ENCODE results near the gene MTA1. TPM values are rescaled to one million over a fixed set of nuclear protein-coding genes. Genes with fewer than 3 reads are reported as not detected.

MTA1 gene
- total and polyA plus RNA-seq, 2 of the 8 experiments (the other 6 are each of a cell fraction or from before 2014, with no cell fraction given): 73.9 to 221 TPM

GRCh38 chr14:105458010-105458409 lies 38.4 kb downstream of the MTA1 start:
- H3K9ac ChIP-seq (replicated peaks in 1 of 4; ENCODE audit: extremely low read depth in 1 of 4, low read depth in 3 of 4, low read length in 3 of 4): no peak overlapping the region
- no peak for TF ChIP-seq KDM1A (IDR thresholded peaks at IDR 0.05; ENCODE audit: borderline replicate concordance, low read length)

More at GRCh38 chr14:105458010-105458409, 38.4 kb downstream of the MTA1 start:
- Histone ChIP-seq H3K79me1 (ENCODE audit: low read depth, low read length) (peaks cover 2% of the 10 kb centered on the region; the same call in 1 of the 2 replicates), H4K91ac (replicated peaks; ENCODE audit: insufficient read length, low read length) (no peak overlapping the region), H3K23me2 (ENCODE audit: low read depth, low read length) (no peaks in the 10 kb centered on the region), H3K79me2 (ENCODE audit: control insufficient read depth in 1 of 2, insufficient read depth in 2 of 2, low read length in 2 of 2) (no peaks in the 10 kb centered on the region; a peak in 1 of 4 replicates), H4K8ac (ENCODE audit: extremely low read depth, insufficient read depth, low read length) (no peak overlapping the region; the same call in 1 of the 2 replicates), H3K23ac (ENCODE audit: insufficient read length) (no peak overlapping the region), H3K36me3 (ENCODE audit: control insufficient read depth in 2 of 4, insufficient read depth in 4 of 4, low read length in 3 of 4) (peaks cover 12 to 66% (median 37%) of the 10 kb centered on the region in 4 experiments), H3K14ac (ENCODE audit: insufficient read length) (no peak overlapping the region), H2BK12ac (ENCODE audit: low read depth, low read length) (no peak overlapping the region), H2AK5ac (ENCODE audit: low read depth, low read length) (no peak overlapping the region), H3K56ac (replicated peaks; ENCODE audit: insufficient read length, low read depth, low read length) (no peak overlapping the region), H3K4me2 (ENCODE audit: insufficient read depth in 1 of 2, low read depth in 2 of 2, low read length in 2 of 2) (no peak overlapping the region), H3K18ac (ENCODE audit: extremely low read depth, low read length) (no peak overlapping the region), H4K5ac (ENCODE audit: insufficient read length, low read depth, low read length) (no peak overlapping the region), H3K4me3 (ENCODE audit: extremely low read depth in 1 of 4, insufficient read depth in 2 of 4, low read depth in 3 of 4, low read length in 4 of 4) (no peak overlapping the region), H2BK15ac (ENCODE audit: low read length) (no peak overlapping the region), H2BK20ac (ENCODE audit: low read length) (no peak overlapping the region), H4K20me1 (replicated peaks in 1 of 2; ENCODE audit: control insufficient read depth in 1 of 2, insufficient read depth in 2 of 2, low read length in 2 of 2) (peaks cover 9 to 18% of the 10 kb centered on the region in 2 experiments), H2BK5ac (ENCODE audit: low read depth, low read length) (no peak overlapping the region), H2BK120ac (replicated peaks; ENCODE audit: low read depth, low read length) (no peak overlapping the region), H2AFZ (ENCODE audit: low read length) (no peak overlapping the region), H3K27me3 (replicated peaks in 1 of 4; ENCODE audit: control insufficient read depth in 3 of 4, extremely low read depth in 1 of 4, insufficient read depth in 3 of 4, low read length in 3 of 4) (no peaks in the 10 kb centered on the region), H3K4ac (replicated peaks; ENCODE audit: insufficient read length, low read depth, low read length) (no peak overlapping the region), H3K4me1 (replicated peaks in 1 of 4; ENCODE audit: control insufficient read depth in 3 of 4, insufficient read depth in 4 of 4, low read length in 3 of 4) (0 out of 7 replicates have a peak, but pooled peaks cover 0 to 3% (median 0%) of the 10 kb centered on the region in 4 experiments), H3K27ac (ENCODE audit: low read depth, low read length) (no peak overlapping the region), H3K9me3 (ENCODE audit: insufficient read depth in 2 of 2, low read depth in 1 of 2, low read length in 1 of 2) (no peaks in the 10 kb centered on the region)
- 86% methylated on average over 11 of the region's 18 CpGs; no CpG with 5 or more reads in 1 of the 2 experiments for whole genome bisulfite sequencing, 2 experiments (ENCODE audit: extremely low coverage in 1 of 2, insufficient coverage in 1 of 2, insufficient read length in 1 of 2, insufficient replicate concordance in 2 of 2, low coverage in 1 of 2, low lambda C conversion rate in 2 of 2, missing lambda C conversion rate in 1 of 2)
- FAIRE-seq (no peak), DNase-seq (ENCODE audit: low read depth in 1 of 2, low spot score in 2 of 2) (no peak)
- CTCF ChIA-PET (ENCODE audit: partially characterized antibody): interaction anchor here (1.0 to 2.4 kb wide), 6 partner anchors 10 to 88 kb away, joined by 3 to 11 read pairs (median 4); no protein-coding TSS in a partner anchor
- POLR2A ChIA-PET (ENCODE audit: partially characterized antibody): interaction anchor here (0.9 to 1.8 kb wide), 4 partner anchors 10 to 47 kb away, joined by 3 to 6 read pairs (median 4); no protein-coding TSS in a partner anchor

Data from H1 (cell line).